H9 (cell line): ENCODE measurements around the gene CBS. TPM values are rescaled to one million over a fixed set of nuclear protein-coding genes. Genes with fewer than 3 reads are reported as not detected.

Experiments used
- DNase-seq: peaks from one replicate; pipeline ENCODE4 v3.0.0-alpha.2; 2017
- H2AFZ ChIP-seq: one replicate; pipeline ENCODE4 v1.6.1; 2013; ENCODE audit warnings: mild to moderate bottlenecking, low read length, control low read depth, moderate library complexity
- H2AK5ac ChIP-seq: 2 replicates; pipeline ENCODE4 v1.6.1; 2013; ENCODE audit warnings: low read length, control low read depth, mixed read lengths; ENCODE audit not compliant: insufficient read length
- H2BK120ac ChIP-seq: one replicate; pipeline ENCODE4 v1.6.1; 2013; ENCODE audit warnings: low read depth, mild to moderate bottlenecking, low read length, control low read depth, inconsistent platforms; ENCODE audit not compliant: poor library complexity, severe bottlenecking
- H2BK12ac ChIP-seq: 2 replicates; pipeline ENCODE4 v1.6.1; 2013; ENCODE audit warnings: low read length, control low read depth, mixed read lengths, low read depth; ENCODE audit not compliant: insufficient read length
- H2BK15ac ChIP-seq: 2 replicates; pipeline ENCODE4 v1.6.1; 2013; ENCODE audit warnings: low read depth, low read length, control low read depth
- H2BK20ac ChIP-seq: one replicate; pipeline ENCODE4 v1.6.1; 2013; ENCODE audit warnings: low read depth, mild to moderate bottlenecking, low read length, control low read depth, inconsistent platforms; ENCODE audit not compliant: poor library complexity, severe bottlenecking
- H2BK5ac ChIP-seq: 2 replicates; pipeline ENCODE4 v1.6.1; 2013; ENCODE audit warnings: low read length, control low read depth, mixed read lengths; ENCODE audit not compliant: insufficient read length
- H3K14ac ChIP-seq: 2 replicates; pipeline ENCODE4 v1.6.1; 2013; ENCODE audit warnings: low read length, control low read depth; ENCODE audit not compliant: insufficient read depth
- H3K18ac ChIP-seq: 2 replicates; pipeline ENCODE4 v1.6.1; 2013; ENCODE audit warnings: low read depth, mild to moderate bottlenecking, mixed read lengths, low read length, control low read depth; ENCODE audit not compliant: insufficient read length
- H3K23ac ChIP-seq: 2 replicates; pipeline ENCODE4 v1.6.1; 2013; ENCODE audit warnings: low read length, control low read depth, mixed read lengths, low read depth; ENCODE audit not compliant: insufficient read length
- H3K23me2 ChIP-seq: 2 replicates; pipeline ENCODE4 v1.6.1; 2013; ENCODE audit warnings: low read depth, mild to moderate bottlenecking, mixed read lengths, low read length, control low read depth; ENCODE audit not compliant: insufficient read length, poor library complexity, severe bottlenecking
- H3K27ac ChIP-seq: 2 replicates; pipeline ENCODE4 v1.5.1; 2013; ENCODE audit warnings: low read length, control low read depth, mixed read lengths, low read depth; ENCODE audit not compliant: insufficient read length
- H3K27me3 ChIP-seq: 2 replicates; pipeline ENCODE4 v1.6.1; 2013; ENCODE audit warnings: low read length, control low read depth, inconsistent platforms; ENCODE audit not compliant: insufficient read depth
- H3K4ac ChIP-seq: 2 replicates; pipeline ENCODE4 v1.6.1; 2013; ENCODE audit warnings: low read depth, mild to moderate bottlenecking, control low read depth, inconsistent platforms, low read length, moderate library complexity
- H3K4me1 ChIP-seq: 2 replicates; pipeline ENCODE4 v1.6.1; 2013; ENCODE audit warnings: low read length, control low read depth, inconsistent platforms; ENCODE audit not compliant: insufficient read depth
- H3K4me2 ChIP-seq: 2 replicates; pipeline ENCODE4 v1.6.1; 2013; ENCODE audit warnings: low read length, control low read depth, mixed read lengths; ENCODE audit not compliant: insufficient read length, insufficient read depth
- H3K56ac ChIP-seq: 2 replicates; pipeline ENCODE4 v1.6.1; 2013; ENCODE audit warnings: low read depth, mild to moderate bottlenecking, mixed read lengths, low read length, control low read depth; ENCODE audit not compliant: insufficient read length
- H3K79me1 ChIP-seq: 2 replicates; pipeline ENCODE4 v1.6.1; 2013; ENCODE audit warnings: low read depth, mild to moderate bottlenecking, moderate library complexity, low read length, control low read depth, inconsistent platforms; ENCODE audit not compliant: insufficient read depth, poor library complexity, severe bottlenecking
- H3K79me2 ChIP-seq: 2 replicates; pipeline ENCODE4 v1.6.1; 2013; ENCODE audit warnings: low read length, control low read depth, inconsistent platforms; ENCODE audit not compliant: insufficient read depth
- H3K9ac ChIP-seq: 2 replicates; pipeline ENCODE4 v1.6.1; 2013; ENCODE audit warnings: low read length, control low read depth, mixed read lengths; ENCODE audit not compliant: insufficient read length; ENCODE audit errors: extremely low read depth
- H3K9me3 ChIP-seq: one replicate; pipeline ENCODE4 v1.6.1; 2013; ENCODE audit warnings: low read depth, low read length, inconsistent platforms; ENCODE audit not compliant: control insufficient read depth
- H3T11ph ChIP-seq: one replicate; pipeline ENCODE4 v1.6.1; 2013; ENCODE audit warnings: mild to moderate bottlenecking, low read length, control low read depth, inconsistent platforms
- H4K20me1 ChIP-seq: one replicate; pipeline ENCODE4 v1.6.1; 2013; ENCODE audit not compliant: control insufficient read depth, insufficient read length, insufficient read depth
- H4K5ac ChIP-seq: 2 replicates; pipeline ENCODE4 v1.6.1; 2013; ENCODE audit warnings: low read depth, mild to moderate bottlenecking, mixed read lengths, low read length, control low read depth; ENCODE audit not compliant: insufficient read length
- H4K8ac ChIP-seq: replicated peaks from 2 replicates; pipeline ENCODE4 v1.6.1; 2013; ENCODE audit warnings: low read length, control low read depth, mixed read lengths, low read depth; ENCODE audit not compliant: insufficient read length
- H4K91ac ChIP-seq: 2 replicates; pipeline ENCODE4 v1.6.1; 2013; ENCODE audit warnings: low read depth, mild to moderate bottlenecking, moderate library complexity, mixed read lengths, low read length, control low read depth; ENCODE audit not compliant: insufficient read length
- H3K27ac Mint-ChIP-seq, 3 experiments: 2 replicates in 2 of 3; 3 replicates in 1 of 3; pipeline ENCODE4 v1.8.0; 2020 to 2021; ENCODE audit warnings: mixed read lengths in 3 of 3, mild to moderate bottlenecking in 1 of 3, moderate library complexity in 1 of 3
- H3K27me3 Mint-ChIP-seq: 2 replicates; pipeline ENCODE4 v1.8.0; 2021; ENCODE audit warnings: low read depth, mild to moderate bottlenecking, moderate library complexity, mixed read lengths
- H3K36me3 Mint-ChIP-seq, 3 experiments: 2 replicates in 2 of 3; 3 replicates in 1 of 3; pipeline ENCODE4 v1.8.0; 2020 to 2021; ENCODE audit warnings: low read depth in 3 of 3, mixed read lengths in 3 of 3; ENCODE audit not compliant: insufficient read depth in 1 of 3
- H3K4me1 Mint-ChIP-seq, 2 experiments: 2 replicates each; pipeline ENCODE4 v1.8.0; 2020; ENCODE audit warnings: mixed read lengths in 2 of 2
- H3K4me3 Mint-ChIP-seq, 2 experiments: 2 replicates in 1 of 2; 3 replicates in 1 of 2; pipeline ENCODE4 v1.8.0; 2020 to 2021; ENCODE audit warnings: mild to moderate bottlenecking in 2 of 2, mixed read lengths in 2 of 2, moderate library complexity in 1 of 2
- H3K9me3 Mint-ChIP-seq, 2 experiments: 2 replicates in 1 of 2; 3 replicates in 1 of 2; pipeline ENCODE4 v1.8.0; 2020; ENCODE audit warnings: mild to moderate bottlenecking in 2 of 2, mixed read lengths in 2 of 2, moderate library complexity in 1 of 2
- WGBS: extraction: QIAGEN DNeasy Blood & Tissue Kit; methylation state at CpG from one replicate; pipeline ENCODE4 v1.1.7; 2013; ENCODE audit warnings: missing lambda C conversion rate, low lambda C conversion rate, mixed read lengths; ENCODE audit not compliant: insufficient read length; ENCODE audit errors: extremely low coverage; 5-methylcytosine and 5-hydroxymethylcytosine counted together
- total RNA-seq: library from RNA; stranded (reverse); gene quantifications from 2 replicates; pipeline ENCODE4 v1.2.1, GENCODE V29; 2021
- TF ChIP-seq, protein P1 (sequence below): fragments of 200-600 bp; sonication (generic); conservative IDR thresholded peaks from 3 replicates; pipeline ENCODE4 v1.8.0; 2021; ENCODE audit warnings: antibody characterized with exemption, mild to moderate bottlenecking

The CBS gene
- total RNA-seq, 1 experiment from 2014 or later = 350 TPM

DNA sequence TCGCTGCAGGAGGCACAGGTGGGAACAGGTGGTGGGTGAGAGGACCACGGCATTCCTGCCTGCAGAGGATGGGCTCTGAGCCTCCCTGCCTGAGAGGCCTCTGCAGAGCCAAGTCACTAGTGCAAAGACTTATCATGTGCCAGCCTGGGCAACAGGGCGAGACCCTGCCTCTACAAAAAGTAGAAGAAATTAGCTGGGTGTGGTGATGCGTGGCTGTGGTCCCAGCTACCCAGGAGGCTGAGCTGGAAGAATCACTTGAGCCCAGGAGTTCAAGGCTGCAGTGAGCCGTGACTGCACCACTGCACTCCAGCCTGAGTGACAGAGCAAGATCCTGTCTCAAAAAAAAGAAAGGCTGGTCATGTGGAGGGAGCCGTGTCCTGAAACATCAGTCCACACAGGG is 54.9 kb downstream of the CBS start:
- DNase-seq = no peak
- H3K9ac ChIP-seq = no peak overlapping the region

More for the DNA sequence above, 54.9 kb downstream of the CBS start:
- Histone ChIP-seq H3K18ac (no peak overlapping the region), H2BK15ac (no peak overlapping the region), H2BK12ac (no peak overlapping the region), H3K27ac (no peak overlapping the region), H3K4me2 (no peak overlapping the region), H3K14ac (no peak overlapping the region), H3K23me2 (no peaks in the 10 kb centered on the region), H3K79me2 (no peaks in the 10 kb centered on the region), H3K56ac (no peak overlapping the region), H3K79me1 (no peaks in the 10 kb centered on the region), H2AFZ (no peak overlapping the region), H3K4me1 (no peaks in the 10 kb centered on the region; the same call in 1 of the 2 replicates), H2BK5ac (no peak overlapping the region), H4K20me1 (no peaks in the 10 kb centered on the region), H3K4ac (no peak overlapping the region), H2BK20ac (no peak overlapping the region), H3K9me3 (no peaks in the 10 kb centered on the region), H4K8ac (no peak overlapping the region), H2BK120ac (no peak overlapping the region), H4K5ac (no peak overlapping the region), H4K91ac (no peak overlapping the region), H2AK5ac (no peak overlapping the region), H3K23ac (no peak overlapping the region), H3K27me3 (no peaks in the 10 kb centered on the region), H3T11ph (no peak overlapping the region)
- Mint-ChIP-seq H3K27me3 (no peaks in the 10 kb centered on the region), H3K9me3 (no peaks in the 10 kb centered on the region), H3K36me3 (peaks cover 13 to 87% (median 55%) of the 10 kb centered on the region in 3 experiments; a peak in 6 of 7 replicates), H3K27ac (0 out of 7 replicates have a peak overlapping the region, but pooled peaks of 1 of the 3 experiments have one; percentile 1), H3K4me1 (peaks cover 3 to 4% of the 10 kb centered on the region in 2 experiments), H3K4me3 (no peak overlapping the region)
- TF ChIP-seq, protein P1, sequence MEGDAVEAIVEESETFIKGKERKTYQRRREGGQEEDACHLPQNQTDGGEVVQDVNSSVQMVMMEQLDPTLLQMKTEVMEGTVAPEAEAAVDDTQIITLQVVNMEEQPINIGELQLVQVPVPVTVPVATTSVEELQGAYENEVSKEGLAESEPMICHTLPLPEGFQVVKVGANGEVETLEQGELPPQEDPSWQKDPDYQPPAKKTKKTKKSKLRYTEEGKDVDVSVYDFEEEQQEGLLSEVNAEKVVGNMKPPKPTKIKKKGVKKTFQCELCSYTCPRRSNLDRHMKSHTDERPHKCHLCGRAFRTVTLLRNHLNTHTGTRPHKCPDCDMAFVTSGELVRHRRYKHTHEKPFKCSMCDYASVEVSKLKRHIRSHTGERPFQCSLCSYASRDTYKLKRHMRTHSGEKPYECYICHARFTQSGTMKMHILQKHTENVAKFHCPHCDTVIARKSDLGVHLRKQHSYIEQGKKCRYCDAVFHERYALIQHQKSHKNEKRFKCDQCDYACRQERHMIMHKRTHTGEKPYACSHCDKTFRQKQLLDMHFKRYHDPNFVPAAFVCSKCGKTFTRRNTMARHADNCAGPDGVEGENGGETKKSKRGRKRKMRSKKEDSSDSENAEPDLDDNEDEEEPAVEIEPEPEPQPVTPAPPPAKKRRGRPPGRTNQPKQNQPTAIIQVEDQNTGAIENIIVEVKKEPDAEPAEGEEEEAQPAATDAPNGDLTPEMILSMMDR = no peak
- no CpG with 5 or more reads among the region's 6 CpGs for WGBS
